IPS-20b (cell line): ENCODE measurements around the gene TAMALIN.

Source experiments
- H3K27ac ChIP-seq: one replicate; pipeline ENCODE4 v1.5.1; 2013; ENCODE audit warnings: low read length
- H3K27me3 ChIP-seq: 2 replicates; pipeline ENCODE4 v1.6.1; 2013; ENCODE audit warnings: mild to moderate bottlenecking, low read length, inconsistent platforms; ENCODE audit not compliant: insufficient read depth
- H3K36me3 ChIP-seq: 2 replicates; pipeline ENCODE4 v1.6.1; 2013; ENCODE audit warnings: low read depth, mild to moderate bottlenecking, inconsistent platforms, low read length, moderate library complexity; ENCODE audit not compliant: insufficient read depth
- H3K4me1 ChIP-seq: 2 replicates; pipeline ENCODE4 v1.6.1; 2013; ENCODE audit warnings: mild to moderate bottlenecking, control low read depth, inconsistent platforms, low read length, moderate library complexity; ENCODE audit not compliant: insufficient read depth
- H3K4me3 ChIP-seq: 2 replicates; pipeline ENCODE4 v1.5.1; 2013; ENCODE audit warnings: mild to moderate bottlenecking, low read length, inconsistent platforms
- H3K9ac ChIP-seq: 2 replicates; pipeline ENCODE4 v1.6.1; 2013; ENCODE audit warnings: low read depth, mild to moderate bottlenecking, inconsistent platforms, low read length, moderate library complexity
- H3K9me3 ChIP-seq: 2 replicates; pipeline ENCODE4 v1.6.1; 2013; ENCODE audit warnings: mild to moderate bottlenecking, low read depth, low read length, inconsistent platforms; ENCODE audit not compliant: insufficient read depth

Gene TAMALIN

GRCh38 chr12:51986834-51987233 lies 19.9 kb upstream of the TAMALIN start:
- Histone ChIP-seq H3K4me1 (no peaks in the 10 kb centered on the region), H3K9me3 (no peaks in the 10 kb centered on the region), H3K36me3 (peaks cover 60% of the 10 kb centered on the region), H3K27ac (no peak overlapping the region), H3K27me3 (no peaks in the 10 kb centered on the region), H3K4me3 (no peak overlapping the region), H3K9ac (no peak overlapping the region)

- H3K9me3 ChIP-seq, result no peaks in the 10 kb centered on the region
- H3K4me1 ChIP-seq, result no peaks in the 10 kb centered on the region
- no peak overlapping the region for H3K27ac ChIP-seq
- peaks cover 31% of the 10 kb centered on the region for H3K36me3 ChIP-seq
- H3K9ac ChIP-seq, result no peak overlapping the region
- H3K27me3 ChIP-seq, result no peaks in the 10 kb centered on the region
- H3K4me3 ChIP-seq, result no peak overlapping the region
Observed at GRCh38 chr12:51992246-51992645, 14.5 kb upstream of the TAMALIN start.

GRCh38 chr12:51994539-51994820 lies 12.3 kb upstream of the TAMALIN start:
- H3K9me3 ChIP-seq, result no peaks in the 10 kb centered on the region
- H3K27ac ChIP-seq, result no peak overlapping the region
- H3K27me3 ChIP-seq, result no peaks in the 10 kb centered on the region
- peaks cover 39% of the 10 kb centered on the region for H3K36me3 ChIP-seq
- no peaks in the 10 kb centered on the region for H3K4me1 ChIP-seq
- no peak overlapping the region for H3K4me3 ChIP-seq
- no peak overlapping the region for H3K9ac ChIP-seq

DNA sequence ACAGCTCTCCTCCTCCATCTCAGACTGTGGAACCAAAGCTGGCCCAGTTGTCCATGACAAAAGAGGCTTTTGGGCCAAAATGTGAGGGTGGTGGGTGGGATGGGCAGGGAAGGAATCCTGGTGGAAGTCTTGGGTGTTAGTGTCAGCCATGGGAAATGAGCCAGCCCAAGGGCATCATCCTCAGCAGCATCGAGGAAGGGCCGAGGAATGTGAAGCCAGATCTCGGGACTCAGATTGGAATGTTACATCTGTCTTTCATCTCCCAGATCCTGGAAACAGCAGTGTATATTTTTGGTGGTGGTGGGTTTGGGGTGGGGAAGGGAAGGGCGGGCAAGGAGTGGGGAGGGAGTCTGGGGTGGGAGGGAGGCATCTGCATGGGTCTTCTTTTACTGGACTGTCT lies 11.8 kb upstream of the TAMALIN start:
- Histone ChIP-seq H3K4me1 (no peaks in the 10 kb centered on the region), H3K9ac (no peak overlapping the region), H3K36me3 (peaks cover 39% of the 10 kb centered on the region), H3K9me3 (no peaks in the 10 kb centered on the region), H3K27ac (no peak overlapping the region), H3K4me3 (no peak overlapping the region), H3K27me3 (no peaks in the 10 kb centered on the region)

GRCh38 chr12:51997136-51997535 lies 9.6 kb upstream of the TAMALIN start:
- peaks cover 33% of the 10 kb centered on the region for H3K36me3 ChIP-seq
- no peak overlapping the region for H3K4me3 ChIP-seq
- H3K27ac ChIP-seq, result no peak overlapping the region
- no peaks in the 10 kb centered on the region for H3K27me3 ChIP-seq
- H3K4me1 ChIP-seq, result no peaks in the 10 kb centered on the region
- H3K9me3 ChIP-seq, result no peaks in the 10 kb centered on the region
- no peak overlapping the region for H3K9ac ChIP-seq

GRCh38 chr12:52003016-52003550 lies 3.7 kb upstream of the TAMALIN start:
- Histone ChIP-seq H3K27me3 (peaks cover 39% of the 10 kb centered on the region), H3K4me3 (no peak overlapping the region), H3K9ac (no peak overlapping the region), H3K4me1 (no peaks in the 10 kb centered on the region), H3K27ac (no peak overlapping the region), H3K9me3 (no peaks in the 10 kb centered on the region), H3K36me3 (peaks cover 3% of the 10 kb centered on the region)

DNA sequence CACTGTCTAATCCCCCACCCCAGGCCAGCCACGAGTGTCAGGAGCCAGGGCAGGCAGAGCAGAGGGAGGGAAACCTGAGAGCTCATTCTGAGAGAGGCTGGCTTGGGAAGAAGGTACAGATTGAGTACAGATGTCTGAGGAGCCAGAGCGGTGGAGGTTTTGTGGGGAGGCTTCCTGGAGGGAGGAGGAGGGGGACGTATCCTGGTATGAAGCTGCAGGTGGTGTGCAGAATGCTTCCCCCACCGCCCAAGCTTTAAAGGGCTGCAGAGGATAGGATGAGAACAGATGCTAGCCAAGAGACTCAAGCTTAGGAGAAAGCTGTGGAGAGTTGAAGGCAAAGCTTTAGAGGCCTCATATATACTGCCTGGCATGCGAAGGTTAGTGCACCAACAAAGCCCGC lies 3.2 kb upstream of the TAMALIN start:
- H3K4me3 ChIP-seq, result no peak overlapping the region
- H3K27ac ChIP-seq, result no peak overlapping the region
- no peaks in the 10 kb centered on the region for H3K9me3 ChIP-seq
- H3K27me3 ChIP-seq, result peaks cover 44% of the 10 kb centered on the region
- no peaks in the 10 kb centered on the region for H3K36me3 ChIP-seq
- no peaks in the 10 kb centered on the region for H3K4me1 ChIP-seq
- no peak overlapping the region for H3K9ac ChIP-seq

DNA sequence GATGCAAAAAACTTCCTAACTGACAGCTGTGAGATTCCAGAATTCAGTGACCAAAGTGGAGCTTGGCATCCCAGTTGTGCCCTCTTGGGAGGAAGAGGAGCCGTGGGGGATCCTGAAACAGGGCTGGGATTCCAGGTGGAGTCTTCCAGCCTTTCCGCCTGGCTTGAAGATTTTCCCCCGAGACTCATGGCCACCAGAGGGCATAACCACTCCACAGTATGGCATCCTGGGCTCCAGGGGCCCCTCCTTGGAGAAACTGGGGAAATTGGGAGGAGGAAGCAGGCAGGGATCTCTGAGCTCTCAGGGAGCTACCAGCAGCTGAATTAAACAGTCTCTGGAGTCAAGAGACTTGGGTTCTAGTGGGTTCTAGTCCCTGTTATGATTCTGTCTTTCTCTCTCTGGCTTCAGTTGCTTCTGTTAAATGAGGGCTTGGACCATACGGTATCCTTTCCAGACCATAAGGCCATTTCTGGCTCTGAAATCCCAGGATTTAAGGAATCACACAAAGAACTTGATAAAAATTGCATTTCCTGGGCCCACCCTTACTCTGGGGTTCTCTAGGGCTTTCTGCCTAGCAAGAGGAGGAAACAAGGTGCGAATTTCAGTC lies 2.6 kb upstream of the TAMALIN start:
- Histone ChIP-seq H3K36me3 (no peaks in the 10 kb centered on the region), H3K9me3 (no peaks in the 10 kb centered on the region), H3K27me3 (peaks cover 50% of the 10 kb centered on the region), H3K9ac (no peak overlapping the region), H3K27ac (no peak overlapping the region), H3K4me3 (no peak overlapping the region), H3K4me1 (no peaks in the 10 kb centered on the region)

DNA sequence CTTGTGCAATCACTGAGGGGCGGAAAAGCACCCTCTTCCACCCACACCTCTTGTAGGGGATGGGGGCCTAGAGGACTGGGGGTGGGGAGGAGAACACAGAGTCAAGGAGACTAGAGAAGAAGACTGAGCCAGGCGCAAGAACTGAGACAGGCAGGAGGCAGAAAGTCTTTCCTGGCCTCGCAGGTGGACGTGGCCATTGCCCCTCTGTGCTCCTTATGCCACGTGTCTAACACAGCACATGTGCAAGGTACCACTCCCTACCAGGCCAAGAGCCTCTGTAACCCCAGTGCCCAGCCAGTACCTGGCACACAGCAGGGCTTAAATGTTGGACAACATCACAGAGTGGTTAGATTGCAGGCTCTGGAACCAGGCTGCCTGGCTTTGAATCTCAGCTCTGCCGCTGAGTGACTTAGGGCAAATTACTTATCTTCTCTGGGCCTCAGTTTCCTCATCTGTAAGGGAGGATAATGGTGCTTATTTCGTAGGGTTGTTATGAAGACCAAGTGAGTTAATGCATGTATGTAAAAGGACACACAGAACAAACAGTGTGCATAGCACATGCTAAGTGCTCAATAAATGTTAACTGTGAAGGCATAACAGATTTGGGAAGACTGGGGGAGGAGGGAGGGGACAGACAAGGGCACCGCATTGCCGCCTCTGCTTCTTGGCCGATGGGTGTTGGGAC lies 1.4 kb upstream of the TAMALIN start:
- no peak overlapping the region for H3K27ac ChIP-seq
- H3K9me3 ChIP-seq, result no peaks in the 10 kb centered on the region
- H3K36me3 ChIP-seq, result no peaks in the 10 kb centered on the region
- peaks cover 58% of the 10 kb centered on the region for H3K27me3 ChIP-seq
- peaks cover 6% of the 10 kb centered on the region for H3K4me1 ChIP-seq
- no peak overlapping the region for H3K4me3 ChIP-seq
- H3K9ac ChIP-seq, result no peak overlapping the region

GRCh38 chr12:52005903-52006703 lies 643 bp upstream of the TAMALIN start:
- Histone ChIP-seq H3K27me3 (peaks cover 58% of the 10 kb centered on the region), H3K4me1 (peaks cover 10% of the 10 kb centered on the region), H3K27ac (no peak overlapping the region), H3K4me3 (peak overlapping the region; percentile 59), H3K9me3 (no peaks in the 10 kb centered on the region), H3K9ac (no peak overlapping the region), H3K36me3 (no peaks in the 10 kb centered on the region)

DNA sequence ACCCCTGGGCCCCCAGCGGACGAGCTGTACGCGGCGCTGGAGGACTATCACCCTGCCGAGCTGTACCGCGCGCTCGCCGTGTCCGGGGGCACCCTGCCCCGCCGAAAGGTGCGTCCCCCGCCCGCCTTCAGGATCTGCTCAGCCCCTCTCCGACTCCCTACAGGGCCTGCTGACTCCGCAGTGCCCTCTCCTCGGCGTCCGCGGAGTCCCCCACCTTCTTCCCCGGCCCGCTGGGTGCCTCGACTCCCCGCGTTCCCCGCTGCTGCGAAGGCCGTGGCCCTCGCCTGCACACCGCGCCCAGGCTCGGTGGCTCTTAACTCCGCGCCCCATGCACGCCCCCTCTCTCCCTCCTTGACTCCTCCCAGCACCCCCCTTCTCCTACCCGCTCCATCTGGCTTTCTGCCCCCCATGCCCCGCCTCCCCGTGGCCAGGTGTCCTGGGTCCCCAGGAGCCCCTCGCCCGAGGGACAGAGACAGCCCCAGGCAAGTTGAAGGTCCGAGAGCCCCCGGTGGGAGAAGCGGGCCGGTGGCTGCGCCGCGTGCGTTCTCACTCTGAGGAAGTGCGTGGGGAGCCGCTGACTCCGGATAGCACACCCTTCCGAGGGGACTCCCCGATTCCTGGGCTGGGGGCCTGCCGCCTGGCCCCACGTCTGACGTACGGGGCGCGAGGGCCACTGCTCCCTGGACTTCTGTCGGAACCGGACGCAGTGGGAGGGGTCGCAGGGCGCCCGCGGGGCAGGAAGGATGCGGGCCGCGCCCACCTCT lies 594 bp downstream of the TAMALIN start:
- H3K27me3 ChIP-seq, result peaks cover 58% of the 10 kb centered on the region
- no peak overlapping the region for H3K27ac ChIP-seq
- no peak overlapping the region for H3K9ac ChIP-seq
- peaks cover 10% of the 10 kb centered on the region for H3K4me1 ChIP-seq
- H3K4me3 ChIP-seq, result peak overlapping the region; percentile 61; the same call in 1 of the 2 replicates
- no peaks in the 10 kb centered on the region for H3K9me3 ChIP-seq
- no peaks in the 10 kb centered on the region for H3K36me3 ChIP-seq
